OCI-LY1 (cell line): ENCODE results near the gene SPATA21.
"Not testable (repeated sequence)": the region's sequence is repeated elsewhere in the genome, so short reads cannot be mapped to it uniquely, and the experiment has no call there.

Experiments used
- H2AFZ ChIP-seq: fragments of 200-600 bp; sonication (generic), shearing (Covaris generic); 2 replicates; pipeline ENCODE4 v1.6.0; 2014; ENCODE audit warnings: antibody characterized with exemption, mild to moderate bottlenecking, low read length
- H3F3A ChIP-seq: fragments of 200-600 bp; sonication (generic), shearing (Covaris generic); 2 replicates; pipeline ENCODE4 v1.6.0; 2014; ENCODE audit warnings: mild to moderate bottlenecking, antibody characterized with exemption, low read length, moderate library complexity; ENCODE audit not compliant: insufficient read depth
- H3K27ac ChIP-seq: fragments of 200-600 bp; sonication (generic); 2 replicates; pipeline ENCODE4 v1.5.1; 2014; ENCODE audit warnings: low read length, mixed run types, mild to moderate bottlenecking, low read depth; ENCODE audit not compliant: poor library complexity, severe bottlenecking
- H3K27me3 ChIP-seq: fragments of 200-600 bp; sonication (generic); 2 replicates; pipeline ENCODE4 v1.6.0; 2014; ENCODE audit warnings: antibody characterized with exemption, mild to moderate bottlenecking, low read length, moderate library complexity; ENCODE audit not compliant: insufficient read depth
- H3K36me3 ChIP-seq: fragments of 200-600 bp; sonication (generic); 2 replicates; pipeline ENCODE4 v1.6.1; 2014; ENCODE audit warnings: mild to moderate bottlenecking, antibody characterized with exemption, low read length, moderate library complexity, mixed read lengths; ENCODE audit not compliant: insufficient read depth
- H3K4me1 ChIP-seq: fragments of 200-600 bp; sonication (generic); 2 replicates; pipeline ENCODE4 v1.5.1; 2014; ENCODE audit warnings: mild to moderate bottlenecking, low read length, moderate library complexity; ENCODE audit not compliant: insufficient read depth, severe bottlenecking
- H3K4me2 ChIP-seq: fragments of 200-600 bp; sonication (generic), shearing (Covaris generic); 2 replicates; pipeline ENCODE4 v1.6.1; 2014; ENCODE audit warnings: low read length
- H3K4me3 ChIP-seq: fragments of 200-600 bp; sonication (generic); 2 replicates; pipeline ENCODE4 v1.5.1; 2014; ENCODE audit warnings: low read length, low read depth, mild to moderate bottlenecking, mixed read lengths; ENCODE audit not compliant: poor library complexity, severe bottlenecking
- H3K79me2 ChIP-seq: fragments of 200-600 bp; shearing (Covaris generic); 2 replicates; pipeline ENCODE4 v1.6.1; 2016; ENCODE audit warnings: mixed run types, low read length, mixed read lengths; ENCODE audit not compliant: insufficient read depth
- H3K9ac ChIP-seq: fragments of 200-600 bp; sonication (generic), shearing (Covaris generic); 2 replicates; pipeline ENCODE4 v1.6.1; 2014; ENCODE audit warnings: mild to moderate bottlenecking, low read length, mixed read lengths
- H3K9me2 ChIP-seq: fragments of 200-600 bp; sonication (generic), shearing (Covaris generic); 2 replicates; pipeline ENCODE4 v1.6.1; 2014; ENCODE audit warnings: low read depth, mild to moderate bottlenecking, low read length, mixed read lengths
- H3K9me3 ChIP-seq: fragments of 200-600 bp; shearing (Covaris generic); 2 replicates; pipeline ENCODE4 v1.6.1; 2014; ENCODE audit warnings: low read length, mixed read lengths
- H4K20me1 ChIP-seq: fragments of 200-600 bp; sonication (generic), shearing (Covaris generic); 2 replicates; pipeline ENCODE4 v1.6.0; 2016; ENCODE audit warnings: mild to moderate bottlenecking, low read length; ENCODE audit not compliant: insufficient read depth
- CTCF ChIP-seq: fragments of 200-600 bp; sonication (generic), shearing (Covaris generic); IDR thresholded peaks from 2 replicates; pipeline ENCODE4 v1.5.1; 2017; ENCODE audit warnings: mild to moderate bottlenecking, antibody characterized with exemption, low read length, moderate library complexity, mixed read lengths
- EZH2 ChIP-seq: fragments of 200-600 bp; sonication (generic), shearing (Covaris generic); IDR thresholded peaks from 2 replicates; pipeline ENCODE4 v1.8.0; 2017; ENCODE audit warnings: borderline replicate concordance, mixed run types, mild to moderate bottlenecking, antibody characterized with exemption, low read length, moderate library complexity, mixed read lengths

SPATA21 gene

GRCh38 chr1:16436946-16437474 lies at the start of gene SPATA21:
Gene SPATA21, minus strand, starts transcription at chr1:16437424. Its CDS starts 6,053 bp downstream, at chr1:16431371.
- Histone ChIP-seq H3K27ac (no peak within 1 kb of the TSS), H3K36me3 (no peaks in the 10 kb centered on the region; the same call in 1 of the 2 replicates), H3K4me3 (no peak within 1 kb of the TSS), H3K9ac (no peak within 1 kb of the TSS), H3K27me3 (no peaks in the 10 kb centered on the region), H3K4me2 (no peak within 1 kb of the TSS), H3K9me3 (no peaks in the 10 kb centered on the region), H3K79me2 (peaks cover 7% of the 10 kb centered on the region; the same call in 1 of the 2 replicates), H3F3A (no peaks in the 10 kb centered on the region), H3K4me1 (peaks cover 26% of the 10 kb centered on the region), H3K9me2 (no peaks in the 10 kb centered on the region), H4K20me1 (no peaks in the 10 kb centered on the region), H2AFZ (no peak within 1 kb of the TSS)
- TF ChIP-seq CTCF (no peak), EZH2 (no peak)

- not testable (repeated sequence) for H3K9me3 ChIP-seq, H3K27ac ChIP-seq, H3K9me2 ChIP-seq, H3K9ac ChIP-seq, H4K20me1 ChIP-seq, H3K27me3 ChIP-seq, H3K79me2 ChIP-seq, H3K4me3 ChIP-seq, H3K4me1 ChIP-seq, H3F3A ChIP-seq, H2AFZ ChIP-seq, H3K4me2 ChIP-seq, H3K36me3 ChIP-seq
These were observed 49.8 kb upstream of the SPATA21 start for GRCh38 chr1:16487011-16487410.

GRCh38 chr1:16486316-16486715 lies 49.1 kb upstream of the SPATA21 start:
- H3K27me3 ChIP-seq, H3K36me3 ChIP-seq, H3K4me3 ChIP-seq: not testable (repeated sequence)

GRCh38 chr1:16484931-16485330 lies 47.7 kb upstream of the SPATA21 start:
- no peaks in the 10 kb centered on the region for H3K36me3 ChIP-seq
- H4K20me1 ChIP-seq, result no peaks in the 10 kb centered on the region
- no peaks in the 10 kb centered on the region for H3K9me2 ChIP-seq
- H3K4me1 ChIP-seq, result no peaks in the 10 kb centered on the region
- no peak overlapping the region for H2AFZ ChIP-seq
- no peak overlapping the region for H3K27ac ChIP-seq
- no peak overlapping the region for H3K4me3 ChIP-seq
- no peak overlapping the region for H3K4me2 ChIP-seq
- TF ChIP-seq CTCF (no peak), EZH2 (no peak)
- H3K9ac ChIP-seq, result no peak overlapping the region
- H3K27me3 ChIP-seq, result no peaks in the 10 kb centered on the region
- H3K79me2 ChIP-seq, result no peaks in the 10 kb centered on the region
- H3K9me3 ChIP-seq, result no peaks in the 10 kb centered on the region
- H3F3A ChIP-seq, result no peaks in the 10 kb centered on the region

More at GRCh38 chr1:16486316-16486715, 49.1 kb upstream of the SPATA21 start:
- H4K20me1 ChIP-seq, H3K4me1 ChIP-seq, H3K27ac ChIP-seq, H2AFZ ChIP-seq, H3F3A ChIP-seq, H3K79me2 ChIP-seq, H3K9me3 ChIP-seq, H3K9me2 ChIP-seq, H3K4me2 ChIP-seq, H3K9ac ChIP-seq: not testable (repeated sequence)
